RCC 7860 (cell line): ENCODE results near the gene RSPH6A.

Experiments
- DNase-seq: peaks from one replicate; pipeline ENCODE4 v3.0.0-alpha.2; 2015; ENCODE audit warnings: low spot score
- FAIRE-seq: peaks from 2 replicates; lab custom pipeline; 2012; peaks lifted over from hg19 to GRCh38; lab: Jason Lieb, UNC

The RSPH6A gene

DNA sequence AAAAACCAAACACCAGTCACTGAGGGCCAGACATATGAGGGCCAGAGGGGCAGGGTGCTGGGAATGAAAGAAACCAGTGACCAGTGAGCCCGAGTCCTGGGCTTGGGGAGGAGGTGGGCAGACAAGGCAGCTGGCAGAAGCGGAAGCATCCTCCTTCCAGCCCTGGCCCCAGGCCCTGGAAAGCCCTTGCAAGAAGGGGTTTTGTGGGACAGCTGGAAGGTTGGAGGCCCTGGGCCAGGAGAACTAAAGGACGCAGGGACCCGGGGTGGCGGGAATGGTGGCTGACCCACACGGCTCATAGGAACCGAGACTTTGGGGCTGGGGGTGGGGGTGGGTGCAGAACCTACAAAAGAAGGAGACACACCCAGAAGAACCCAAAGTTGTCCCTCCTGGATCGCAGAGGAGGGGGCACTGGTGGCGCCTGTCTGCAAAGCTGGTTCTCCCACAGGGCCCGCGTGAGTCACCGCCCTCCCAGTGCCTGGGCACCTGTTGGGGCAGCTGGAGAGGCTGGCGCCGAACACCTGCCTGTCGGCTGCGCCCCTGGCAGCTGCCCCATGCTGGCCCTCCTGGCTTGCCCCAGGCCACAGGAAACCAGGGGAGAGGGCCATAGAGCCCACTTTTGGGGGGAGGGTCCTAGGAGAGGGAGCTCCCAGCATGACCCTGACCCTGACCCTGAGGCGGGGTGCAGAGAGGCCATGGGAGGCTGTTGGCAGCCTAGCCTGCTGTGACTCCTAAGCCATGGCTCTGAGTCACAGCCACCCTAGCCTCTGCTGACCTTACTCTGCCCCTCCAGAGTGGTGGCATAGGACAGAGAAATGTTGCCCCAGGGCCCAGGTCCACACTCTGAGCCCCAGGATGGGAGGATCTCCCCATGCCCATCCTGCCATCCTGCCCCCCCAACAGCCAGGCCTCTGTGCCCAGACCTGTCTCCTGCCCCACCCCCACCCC is 33.6 kb downstream of the RSPH6A start:
- FAIRE-seq (no peak), DNase-seq (peak; percentile 16)

DNA sequence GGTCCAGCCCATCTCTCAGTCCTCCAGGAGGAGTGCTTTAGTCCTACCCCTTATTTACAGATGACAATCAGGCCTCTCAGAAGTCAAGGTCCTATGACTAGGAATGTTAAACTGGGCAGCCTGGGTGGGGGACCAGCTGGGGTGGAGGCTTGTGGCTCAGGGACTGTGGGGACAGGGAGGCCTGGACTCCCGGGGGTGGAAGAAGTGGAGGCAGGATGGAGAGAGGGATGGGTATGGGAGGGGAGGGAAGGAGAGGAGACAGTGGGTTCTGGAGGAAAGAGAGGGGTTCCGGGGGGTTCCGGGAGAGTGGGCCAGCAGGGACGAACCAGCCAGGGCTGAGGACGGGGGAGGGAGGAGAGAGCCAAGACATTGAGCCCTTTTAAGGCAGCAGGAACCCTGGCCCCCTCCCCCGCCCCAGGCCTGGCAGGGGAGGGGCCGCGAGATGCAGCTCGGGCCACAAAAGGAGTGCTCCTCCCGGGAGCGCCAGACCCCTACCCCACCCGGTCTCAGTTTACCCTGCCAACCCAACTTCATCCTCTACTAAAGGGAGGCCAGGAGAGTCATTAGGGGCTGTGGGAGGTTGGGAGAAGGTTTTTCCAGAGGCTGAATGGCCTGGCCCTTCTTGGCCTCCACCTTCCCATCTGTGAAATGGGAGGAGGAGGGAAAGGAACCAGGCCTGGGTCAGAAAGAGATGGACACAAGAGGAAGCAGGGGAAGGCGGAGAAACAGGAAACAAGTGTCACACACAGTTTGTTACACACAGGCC is 34.5 kb downstream of the RSPH6A start:
- no peak for FAIRE-seq
- DNase-seq: no peak

DNA sequence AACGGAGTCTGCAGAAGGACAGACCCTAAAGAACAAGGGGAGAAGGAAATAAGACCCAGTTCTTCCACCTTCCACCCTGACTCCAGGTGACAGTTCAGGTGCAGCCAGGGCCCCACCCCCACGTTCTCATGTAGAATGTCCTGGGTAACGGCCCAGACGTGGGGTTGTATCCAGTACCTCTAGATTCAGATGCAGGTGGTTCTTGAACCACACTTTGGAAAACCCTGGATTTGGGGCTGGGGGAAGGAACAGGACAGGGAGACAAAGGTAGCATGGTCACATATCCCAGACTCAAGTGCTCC is 35.0 kb downstream of the RSPH6A start:
- DNase-seq: no peak
- no peak for FAIRE-seq

DNA sequence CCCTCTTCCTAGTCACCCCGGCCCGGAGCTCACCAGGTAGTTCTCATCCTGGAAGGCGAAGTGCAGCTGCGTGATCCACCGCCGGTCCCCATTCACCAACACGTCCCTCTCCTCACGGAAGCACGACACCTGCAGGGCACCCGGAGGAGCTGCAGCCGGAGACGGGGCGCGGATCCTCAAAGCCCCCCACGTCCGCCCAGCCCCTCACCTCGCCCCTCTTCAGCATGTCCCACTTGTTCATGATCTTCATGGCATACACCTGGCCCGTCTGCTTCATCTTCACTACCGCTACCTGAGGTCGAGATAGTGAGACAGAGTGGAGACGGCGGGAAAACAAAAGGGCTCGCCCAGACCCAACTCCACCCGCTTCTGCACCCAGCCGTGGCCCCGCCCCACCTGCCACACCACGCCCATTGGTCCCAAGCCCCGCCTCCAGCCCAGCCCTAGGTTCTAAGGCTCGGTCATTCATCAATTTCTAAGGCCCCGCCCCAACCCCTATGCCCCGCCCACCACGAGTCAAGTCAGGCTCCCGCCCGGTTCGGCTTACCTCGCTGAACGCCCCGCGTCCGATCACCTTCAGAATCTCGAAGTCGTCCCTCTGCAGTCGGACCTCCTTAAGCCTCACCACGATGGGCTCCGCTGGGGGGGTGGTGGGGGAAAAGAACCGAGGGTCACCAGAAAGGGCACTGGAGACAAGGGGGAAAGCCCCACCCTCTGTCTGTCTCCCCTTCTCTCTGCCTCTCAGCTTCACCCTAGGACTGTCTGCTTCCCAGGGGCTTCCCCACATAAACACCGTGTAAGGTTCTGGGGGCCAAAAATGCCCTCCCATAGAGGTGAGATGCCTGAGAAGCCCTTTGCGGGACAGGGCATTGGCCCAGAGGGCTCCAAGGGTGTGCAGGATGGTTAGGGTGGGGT is 35.6 kb downstream of the RSPH6A start:
- FAIRE-seq: no peak
- DNase-seq: no peak

DNA sequence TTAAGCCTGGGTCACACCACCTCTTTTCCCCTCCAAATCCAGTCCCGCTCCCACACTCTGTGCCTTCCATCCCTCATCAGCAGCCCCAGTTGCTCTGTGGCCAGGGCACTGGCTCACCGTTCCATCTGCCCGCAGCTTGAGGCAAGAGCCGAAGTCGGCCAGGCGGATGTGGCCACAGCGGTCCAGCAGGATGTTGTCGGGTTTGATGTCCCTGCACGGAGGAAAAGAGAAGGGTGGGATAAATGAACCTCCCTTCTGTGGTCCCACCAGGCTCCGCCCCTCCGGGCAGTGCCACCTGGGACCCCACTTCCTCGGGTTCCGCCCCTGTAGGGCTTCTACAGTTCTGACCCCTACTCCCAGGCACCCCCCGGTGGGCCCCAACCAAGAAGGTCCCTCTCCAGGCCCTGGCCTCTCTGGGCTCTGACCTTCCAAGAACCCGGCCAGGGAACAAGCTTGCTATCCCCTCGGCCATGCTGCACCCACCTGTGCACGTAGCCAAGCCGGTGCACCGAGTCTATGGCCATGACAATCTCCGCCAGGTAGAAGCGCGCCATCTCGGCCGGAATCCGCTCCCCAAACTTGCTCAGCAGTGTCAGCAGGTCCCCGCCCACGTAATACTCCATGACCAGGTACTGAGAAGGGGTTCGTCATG is 37.0 kb downstream of the RSPH6A start:
- FAIRE-seq (no peak), DNase-seq (no peak)

DNA sequence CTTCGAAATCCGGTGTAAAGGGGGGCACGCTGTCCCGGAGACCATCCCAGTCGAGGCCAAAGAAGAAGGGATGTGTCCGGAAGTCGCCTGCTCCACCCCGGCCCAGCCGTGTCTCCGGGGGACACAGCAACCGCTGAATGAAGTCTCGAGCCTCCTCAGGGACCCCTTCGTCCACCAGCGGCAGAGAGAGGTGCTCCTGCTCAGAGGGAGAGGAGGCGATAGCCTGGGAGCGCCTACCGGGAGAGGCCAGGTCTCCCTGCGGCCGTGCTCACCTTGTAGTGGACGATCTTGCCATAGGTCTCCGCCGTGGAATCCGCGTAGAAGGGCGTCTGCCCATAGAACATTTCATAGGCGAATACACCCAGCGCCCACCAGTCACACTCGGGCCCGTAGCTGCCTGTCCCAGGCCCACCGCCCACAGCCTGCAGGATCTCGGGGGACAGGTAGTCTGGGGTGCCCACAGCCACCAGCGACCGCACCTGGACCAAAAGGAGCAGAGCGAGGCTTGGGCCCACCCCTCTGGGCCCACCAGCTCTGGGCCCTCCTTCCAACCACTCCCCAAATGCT is 37.6 kb downstream of the RSPH6A start:
- FAIRE-seq (no peak), DNase-seq (no peak)

DNA sequence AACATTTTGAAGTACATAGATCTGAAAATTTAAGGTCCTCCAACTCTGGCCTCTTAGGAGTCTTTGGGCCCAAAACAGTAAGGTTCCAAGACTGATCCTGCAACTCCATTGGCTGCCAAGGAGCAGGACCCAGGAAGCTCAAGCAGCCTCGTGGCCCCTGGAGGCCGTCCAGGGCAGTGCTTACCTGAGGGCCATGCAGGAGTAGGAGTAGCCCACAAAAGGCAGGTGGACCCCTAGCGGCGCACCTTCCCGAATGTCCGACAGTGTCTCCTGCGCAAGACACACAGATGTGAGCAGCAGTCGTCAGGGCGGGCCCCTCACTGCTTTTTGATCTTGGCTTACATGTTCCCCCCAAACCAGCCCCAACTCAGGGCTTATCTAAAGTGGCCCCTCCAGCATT is 40.3 kb downstream of the RSPH6A start:
- DNase-seq: no peak
- FAIRE-seq: no peak

DNA sequence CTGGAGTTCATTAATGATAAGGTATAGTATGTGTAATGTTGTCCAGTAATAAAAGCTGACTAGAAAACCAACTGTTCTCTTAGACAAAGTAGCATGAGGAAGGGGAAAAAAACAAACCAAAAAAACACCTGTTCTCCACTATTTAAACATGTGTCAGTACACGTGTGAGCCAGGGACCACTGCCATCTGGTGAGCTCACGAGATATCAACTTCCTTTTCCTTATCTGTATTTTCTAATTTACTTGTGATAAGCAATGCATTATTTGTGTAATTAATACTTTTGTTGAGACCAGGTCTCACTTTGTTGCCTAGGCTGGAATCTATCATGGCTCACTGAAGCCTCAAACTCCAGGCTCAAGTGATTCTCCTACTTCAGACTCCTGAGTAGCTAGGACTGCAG is 41.7 kb downstream of the RSPH6A start:
- no peak for FAIRE-seq
- no peak for DNase-seq

DNA sequence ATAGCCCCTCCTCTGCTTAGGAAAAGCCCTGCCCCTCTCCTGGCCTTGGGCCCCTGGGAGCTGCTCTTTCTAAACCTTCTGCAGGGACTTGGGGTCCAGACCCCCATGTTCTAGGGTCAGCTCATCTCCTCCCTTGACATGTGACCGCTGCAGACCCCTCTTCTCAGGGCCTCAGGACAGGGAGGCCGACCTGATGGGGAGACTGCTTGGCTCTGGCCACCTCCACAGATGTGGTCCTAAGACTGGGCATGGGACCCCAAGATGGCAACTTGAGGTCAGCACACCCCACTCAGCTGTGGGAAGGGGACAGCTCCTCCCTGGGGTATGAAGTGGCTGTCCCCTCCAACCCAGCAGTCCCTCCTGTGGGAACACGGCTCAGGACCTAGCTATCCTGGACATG is 42.2 kb downstream of the RSPH6A start:
- no peak for DNase-seq
- FAIRE-seq: no peak

DNA sequence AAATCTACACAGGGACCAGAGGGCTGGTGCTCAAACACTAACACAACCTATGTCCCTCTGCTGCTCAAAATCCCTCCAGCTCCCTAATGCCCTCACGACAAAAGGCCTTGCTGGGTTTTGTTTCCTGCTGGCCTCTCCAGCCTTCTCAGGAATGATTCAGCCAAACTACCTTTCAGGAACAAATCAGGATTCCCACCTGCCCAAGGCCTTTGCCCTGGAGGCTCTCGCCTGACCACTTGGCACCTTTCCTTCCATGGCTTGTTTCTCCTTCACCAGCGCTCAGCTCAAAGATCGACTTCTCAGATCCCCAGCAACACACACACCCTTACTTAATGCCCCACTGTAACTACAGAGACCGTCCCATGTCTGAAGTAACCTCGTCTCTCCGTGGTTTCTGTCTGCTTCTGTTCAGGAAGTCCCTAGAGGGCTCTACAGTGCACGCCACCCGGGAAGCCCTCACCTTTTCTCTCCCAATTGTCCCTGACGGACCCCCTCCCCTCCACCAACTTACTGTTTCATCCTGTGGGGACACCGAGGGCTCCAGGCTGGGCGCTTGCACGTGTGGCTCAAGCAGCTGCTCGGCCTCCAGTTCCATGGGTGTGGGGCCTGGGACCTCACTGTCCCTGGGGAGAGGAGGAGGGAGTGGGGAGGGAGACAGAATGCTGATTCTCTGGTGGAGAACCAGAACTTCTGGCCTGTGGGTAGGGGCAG is 42.8 kb downstream of the RSPH6A start:
- DNase-seq (no peak), FAIRE-seq (no peak)

DNA sequence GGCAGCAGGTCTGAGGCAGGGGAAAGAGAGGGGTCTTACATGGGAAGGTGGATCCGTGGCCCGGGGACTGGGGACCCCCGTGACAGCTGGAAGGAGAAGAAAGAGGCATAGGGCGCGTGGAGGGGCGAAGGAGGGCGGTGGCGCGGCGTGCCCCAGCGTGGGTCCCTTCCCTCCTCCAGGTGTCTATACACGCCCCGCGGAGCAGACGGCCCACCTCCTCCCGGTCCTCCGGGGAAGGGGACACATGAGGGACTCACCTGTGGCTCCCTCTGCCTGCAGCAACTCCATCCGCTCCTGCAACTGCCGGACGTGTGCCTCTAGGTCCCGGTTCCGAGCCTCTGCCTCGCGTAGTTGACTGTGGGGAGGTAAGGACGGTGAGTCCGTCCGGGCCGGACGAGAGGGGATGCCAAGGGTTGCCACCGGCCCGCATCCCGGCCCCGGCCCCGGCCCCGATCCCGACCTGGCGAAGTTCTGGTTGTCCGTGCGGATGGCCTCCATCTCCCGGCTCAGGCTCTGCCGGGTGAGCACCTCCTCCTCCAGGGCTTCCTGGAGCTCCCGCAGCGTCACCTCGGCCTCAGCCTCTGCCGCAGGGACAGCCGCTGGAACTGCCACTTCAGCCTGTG is 43.7 kb downstream of the RSPH6A start:
- FAIRE-seq (no peak), DNase-seq (no peak)

DNA sequence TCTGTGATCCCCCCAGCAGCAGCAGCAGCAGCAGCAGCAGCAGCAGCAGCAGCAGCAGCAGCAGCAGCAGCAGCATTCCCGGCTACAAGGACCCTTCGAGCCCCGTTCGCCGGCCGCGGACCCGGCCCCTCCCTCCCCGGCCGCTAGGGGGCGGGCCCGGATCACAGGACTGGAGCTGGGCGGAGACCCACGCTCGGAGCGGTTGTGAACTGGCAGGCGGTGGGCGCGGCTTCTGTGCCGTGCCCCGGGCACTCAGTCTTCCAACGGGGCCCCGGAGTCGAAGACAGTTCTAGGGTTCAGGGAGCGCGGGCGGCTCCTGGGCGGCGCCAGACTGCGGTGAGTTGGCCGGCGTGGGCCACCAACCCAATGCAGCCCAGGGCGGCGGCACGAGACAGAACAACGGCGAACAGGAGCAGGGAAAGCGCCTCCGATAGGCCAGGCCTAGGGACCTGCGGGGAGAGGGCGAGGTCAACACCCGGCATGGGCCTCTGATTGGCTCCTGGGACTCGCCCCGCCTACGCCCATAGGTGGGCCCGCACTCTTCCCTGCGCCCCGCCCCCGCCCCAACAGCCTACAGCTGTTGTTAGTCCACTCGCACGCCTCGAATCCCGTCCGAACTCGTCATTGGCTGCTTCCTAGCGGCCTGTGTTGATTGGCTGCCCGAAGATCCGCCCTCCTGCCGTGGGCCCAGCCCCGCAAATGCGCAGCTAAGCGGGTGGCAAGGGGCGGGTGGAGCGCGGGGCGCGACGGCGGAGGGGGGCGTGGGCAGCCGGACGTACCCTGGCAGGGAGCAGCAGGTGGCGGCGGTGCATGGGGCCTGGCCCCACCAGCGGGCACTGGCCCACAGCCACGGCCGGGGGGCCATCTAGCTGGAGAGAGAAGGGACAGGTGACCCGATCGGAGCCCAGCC is 44.7 kb downstream of the RSPH6A start:
- FAIRE-seq: no peak
- DNase-seq: peak; percentile 67

DNA sequence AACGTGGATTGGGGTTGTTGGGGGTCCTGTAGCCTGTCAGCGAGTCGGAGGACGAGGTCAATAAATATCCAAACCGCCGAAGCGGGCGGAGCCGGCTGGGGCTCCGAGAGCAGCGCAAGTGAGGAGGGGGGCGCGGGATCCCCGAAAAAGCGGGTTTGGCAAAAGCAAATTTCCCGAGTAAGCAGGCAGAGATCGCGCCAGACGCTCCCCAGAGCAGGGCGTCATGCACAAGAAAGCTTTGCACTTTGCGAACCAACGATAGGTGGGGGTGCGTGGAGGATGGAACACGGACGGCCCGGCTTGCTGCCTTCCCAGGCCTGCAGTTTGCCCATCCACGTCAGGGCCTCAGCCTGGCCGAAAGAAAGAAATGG is 45.3 kb downstream of the RSPH6A start:
- DNase-seq (peak; percentile 3), FAIRE-seq (no peak)

DNA sequence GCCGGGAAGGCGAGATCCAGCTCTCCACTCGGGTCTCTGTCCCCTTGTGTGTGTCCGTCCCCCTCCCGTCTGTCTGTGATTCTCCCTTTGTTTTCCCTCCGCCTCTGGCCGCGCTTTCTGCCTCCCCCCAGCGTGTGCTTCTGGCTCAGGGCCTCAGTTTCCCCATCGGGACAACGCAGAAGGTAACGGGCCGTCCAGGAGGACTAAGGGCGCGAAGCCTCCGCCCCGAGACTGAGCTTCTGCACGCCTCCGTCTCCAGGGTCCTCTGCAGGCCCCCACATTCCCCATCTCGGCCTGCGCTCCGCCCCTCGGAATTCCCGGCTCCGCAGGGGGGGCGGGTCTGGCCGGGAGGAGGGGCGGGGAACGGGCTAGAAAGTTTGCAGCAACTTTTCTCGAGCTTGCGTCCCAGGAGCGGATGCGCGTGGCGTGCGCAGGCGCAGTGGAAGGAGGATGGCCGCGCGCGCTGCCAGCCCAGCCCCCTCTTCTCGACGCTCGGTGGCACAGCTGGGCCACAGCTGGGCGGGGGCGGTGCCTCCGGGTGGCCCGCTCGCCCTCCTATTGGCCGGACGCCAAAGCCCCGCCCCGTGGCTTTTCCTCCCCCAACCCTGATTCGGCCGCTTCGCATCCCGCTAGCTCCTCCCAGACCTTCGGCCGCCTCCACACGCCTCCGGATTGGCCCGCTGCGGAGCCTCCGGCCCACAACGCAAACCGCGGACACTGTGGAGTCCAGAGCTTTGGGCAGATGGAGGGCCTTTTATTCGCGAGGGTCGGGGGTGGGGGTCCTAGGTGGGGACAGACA is 45.9 kb downstream of the RSPH6A start, which contains the start of gene SIX5:
Gene SIX5 (minus strand): TSS at position 269 of the 799 bp plus-strand sequence. CDS start 408 bp downstream, outside the sequence.
- peak; percentile 65 for FAIRE-seq
- DNase-seq: peak; percentile 92

DNA sequence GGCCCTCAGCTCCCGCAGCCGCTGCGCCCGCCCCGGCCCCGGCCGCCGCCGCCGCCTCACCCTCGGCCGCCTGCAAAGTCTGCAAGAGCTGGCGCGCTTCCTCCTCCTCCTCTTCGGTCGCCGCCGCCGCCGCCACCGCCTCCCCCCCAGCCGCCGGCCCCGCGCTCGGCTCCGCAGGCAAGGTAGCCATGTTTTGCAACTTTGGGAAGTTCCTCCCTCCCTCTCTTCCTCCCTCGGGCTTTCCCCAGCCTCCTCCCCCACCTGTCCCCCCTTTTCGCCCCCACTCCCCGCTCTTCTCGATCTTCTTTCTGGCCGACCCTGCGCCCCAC is 46.5 kb downstream of the RSPH6A start:
- FAIRE-seq (no peak), DNase-seq (no peak)

DNA sequence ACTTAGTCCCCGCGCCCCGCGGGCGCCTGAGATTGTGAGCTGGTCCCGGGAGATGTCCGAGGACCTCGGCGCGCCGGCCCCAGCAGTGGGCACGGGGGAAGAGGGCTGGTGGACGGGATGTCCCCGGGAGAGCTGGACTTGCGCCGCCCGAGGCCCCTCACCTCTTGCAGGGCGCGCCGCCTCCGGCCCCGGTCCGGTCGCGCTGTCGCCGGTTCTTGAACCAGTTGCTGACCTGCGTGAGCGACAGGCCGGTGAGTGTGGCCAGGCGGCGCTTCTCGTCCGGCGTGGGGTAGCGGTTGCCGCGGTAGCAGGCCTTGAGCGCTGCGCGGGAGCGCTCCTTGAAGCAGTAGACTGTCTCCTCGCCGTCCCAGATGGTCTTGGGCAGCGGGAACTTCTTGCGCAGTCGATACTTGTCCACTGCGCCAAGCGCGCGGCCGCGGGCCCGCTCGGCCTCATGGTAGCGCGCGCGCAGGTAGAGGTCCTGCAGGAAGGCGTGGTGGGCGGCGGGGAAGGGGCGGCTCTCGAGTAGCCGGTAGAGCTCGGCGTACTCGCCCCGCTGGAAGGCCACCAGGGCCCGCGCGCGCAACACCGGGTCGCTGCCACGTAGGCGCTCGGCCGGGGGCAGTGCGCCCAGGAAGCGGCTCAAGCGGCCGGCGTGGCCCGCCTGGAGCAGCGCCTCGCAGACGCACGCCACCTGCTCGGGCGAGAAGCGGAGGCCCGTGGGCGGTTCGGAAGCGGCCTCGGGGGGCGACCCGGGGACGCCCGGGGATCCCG is 47.0 kb downstream of the RSPH6A start:
- FAIRE-seq (no peak), DNase-seq (peak; percentile 18)

DNA sequence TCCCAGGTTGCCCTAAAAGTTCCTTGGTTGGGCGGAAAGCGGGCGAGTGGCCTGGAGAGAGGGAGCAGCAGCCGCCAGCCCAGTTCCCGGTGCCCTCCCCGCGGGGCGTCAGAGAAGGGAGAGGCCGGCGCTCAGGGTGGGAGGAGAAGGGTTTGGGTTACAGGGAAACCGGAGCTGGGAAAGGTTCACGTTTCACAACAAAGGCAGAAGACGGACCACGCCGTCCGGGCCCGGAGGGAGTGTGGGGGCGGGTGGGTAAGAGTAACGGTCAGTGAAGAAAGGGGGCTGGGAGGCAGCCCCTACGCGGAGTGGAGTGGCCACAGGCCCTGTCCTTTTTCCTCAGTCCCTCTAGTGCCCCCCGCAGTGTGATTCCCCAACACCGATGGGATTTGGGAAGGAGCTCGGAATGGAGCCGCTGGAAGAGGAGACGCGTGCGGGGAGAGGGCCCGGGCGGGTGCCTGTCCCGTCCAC is 47.7 kb downstream of the RSPH6A start:
- FAIRE-seq: no peak
- peak; percentile 14 for DNase-seq
